Effector memory CD8-positive, alpha-beta T cell (primary cell): Measurements from ENCODE around the gene ODAPH.

ENCODE experiments used
- ATAC-seq: fragments of 150-1000 bp; cut with Tn5 transposase; replicated peaks from 2 replicates; pipeline ENCODE4 v1.10.0; 2021; ENCODE audit warnings: mild to moderate bottlenecking, moderate library complexity
- DNase-seq, 3 experiments: peaks; one replicate each; pipeline ENCODE4 v3.0.0; 2021
- H3K27ac Mint-ChIP-seq, 2 donors: one replicate each; pipeline ENCODE4 v1.8.0; 2022; ENCODE audit warnings: mild to moderate bottlenecking in 2 of 2, mixed read lengths in 2 of 2, moderate library complexity in 2 of 2
- H3K27me3 Mint-ChIP-seq, 2 donors: one replicate each; pipeline ENCODE4 v1.8.0; 2022; ENCODE audit warnings: mixed read lengths in 2 of 2
- H3K36me3 Mint-ChIP-seq: one replicate; pipeline ENCODE4 v1.8.0; 2022; ENCODE audit warnings: mild to moderate bottlenecking, moderate library complexity, mixed read lengths; ENCODE audit not compliant: insufficient read depth
- H3K4me1 Mint-ChIP-seq, 2 donors: one replicate each; pipeline ENCODE4 v1.8.0; 2022; ENCODE audit warnings: low read depth in 2 of 2, mixed read lengths in 2 of 2
- H3K4me3 Mint-ChIP-seq, 2 donors: one replicate each; pipeline ENCODE4 v1.8.0; 2022; ENCODE audit warnings: mild to moderate bottlenecking in 2 of 2, mixed read lengths in 2 of 2, moderate library complexity in 2 of 2
- H3K9me3 Mint-ChIP-seq, 2 donors: one replicate each; pipeline ENCODE4 v1.8.0; 2022; ENCODE audit warnings: mixed read lengths in 2 of 2

The ODAPH gene

GRCh38 chr4:75561789-75562188 lies 5.9 kb downstream of the ODAPH start:
- H3K9me3 Mint-ChIP-seq = no peaks in the 10 kb centered on the region
- H3K4me1 Mint-ChIP-seq = peaks cover 5 to 7% of the 10 kb centered on the region in 2 donors
- no peak overlapping the region for H3K4me3 Mint-ChIP-seq
- no peaks in the 10 kb centered on the region for H3K36me3 Mint-ChIP-seq
- H3K27me3 Mint-ChIP-seq = peaks cover 21% of the 10 kb centered on the region in 2 donors
- DNase-seq = no peak
- no peak overlapping the region for H3K27ac Mint-ChIP-seq
- no peak for ATAC-seq

DNA sequence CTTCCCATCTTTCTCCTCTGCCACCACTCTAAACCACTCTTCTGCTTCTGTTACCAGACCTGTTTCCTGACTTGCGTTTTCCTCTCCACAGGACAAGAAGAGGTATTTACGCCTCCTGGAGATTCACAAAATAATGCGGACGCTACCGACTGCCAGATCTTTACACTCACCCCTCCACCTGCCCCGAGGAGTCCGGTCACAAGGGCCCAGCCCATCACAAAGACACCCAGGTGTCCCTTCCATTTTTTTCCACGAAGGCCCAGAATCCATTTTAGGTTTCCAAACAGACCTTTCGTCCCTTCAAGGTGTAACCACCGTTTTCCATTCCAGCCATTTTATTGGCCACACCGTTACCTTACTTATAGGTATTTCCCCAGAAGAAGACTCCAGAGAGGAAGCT lies 8.2 kb downstream of the ODAPH start:
- no peaks in the 10 kb centered on the region for H3K36me3 Mint-ChIP-seq
- no peak overlapping the region for H3K4me3 Mint-ChIP-seq
- no peak overlapping the region for H3K27ac Mint-ChIP-seq
- DNase-seq (no peak), ATAC-seq (no peak)
- H3K9me3 Mint-ChIP-seq = no peaks in the 10 kb centered on the region
- H3K27me3 Mint-ChIP-seq = peaks cover 10 to 11% of the 10 kb centered on the region in 2 donors
- peaks cover 5 to 7% of the 10 kb centered on the region in 2 donors for H3K4me1 Mint-ChIP-seq

DNA sequence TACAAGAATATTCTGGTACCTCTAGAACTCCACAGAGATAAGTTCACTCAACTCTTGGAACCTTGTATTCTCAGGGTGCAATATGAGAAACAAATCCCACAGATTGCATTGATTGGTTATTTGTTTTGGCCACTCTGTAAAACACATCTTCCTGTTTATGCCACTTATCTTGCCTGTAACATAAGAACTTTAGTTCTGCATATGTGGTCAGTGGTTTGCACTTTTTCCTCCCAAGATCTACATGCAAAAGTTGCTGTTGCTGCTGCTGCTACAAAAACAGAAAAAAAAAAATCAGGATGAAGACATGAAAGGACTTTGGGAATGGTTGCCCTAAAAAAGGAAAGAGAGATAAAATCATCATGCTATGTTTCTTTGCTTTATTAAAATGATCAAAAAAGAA lies 9.6 kb downstream of the ODAPH start:
- H3K27ac Mint-ChIP-seq = peak overlapping the region in 1 of 2 donors; percentile 30

DNA sequence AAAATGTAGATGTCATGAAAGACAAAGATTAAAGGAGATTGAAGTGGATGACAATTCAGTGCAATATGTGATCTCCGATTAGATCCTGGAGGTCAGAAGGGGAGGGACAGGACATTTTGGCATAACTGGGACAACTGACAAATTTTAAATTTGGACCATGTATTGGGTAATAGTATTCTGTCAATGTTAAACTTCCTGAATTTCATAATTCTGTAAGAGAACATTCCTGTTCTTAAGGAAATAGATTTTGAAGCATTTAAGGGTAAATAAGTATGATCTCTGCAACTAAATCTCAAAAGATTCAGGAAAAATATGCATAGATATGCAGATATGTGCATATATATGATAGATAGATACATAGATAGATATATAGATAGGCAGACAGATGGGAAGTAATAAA lies 11.0 kb downstream of the ODAPH start:
- H3K27me3 Mint-ChIP-seq = peaks cover 3 to 11% of the 10 kb centered on the region in 2 donors
- no peak overlapping the region for H3K27ac Mint-ChIP-seq
- no peak overlapping the region for H3K4me3 Mint-ChIP-seq
- H3K9me3 Mint-ChIP-seq = no peaks in the 10 kb centered on the region
- no peaks in the 10 kb centered on the region for H3K36me3 Mint-ChIP-seq
- ATAC-seq = no peak
- no peak for DNase-seq
- H3K4me1 Mint-ChIP-seq = peaks cover 5 to 7% of the 10 kb centered on the region in 2 donors

More for the DNA sequence above, 9.6 kb downstream of the ODAPH start:
- peaks cover 5 to 7% of the 10 kb centered on the region in 2 donors for H3K4me1 Mint-ChIP-seq
- DNase-seq = no peak
- H3K27me3 Mint-ChIP-seq = peaks cover 6 to 11% of the 10 kb centered on the region in 2 donors
- H3K4me3 Mint-ChIP-seq = no peak overlapping the region
- no peaks in the 10 kb centered on the region for H3K36me3 Mint-ChIP-seq
- H3K9me3 Mint-ChIP-seq = no peaks in the 10 kb centered on the region
- no peak for ATAC-seq

DNA sequence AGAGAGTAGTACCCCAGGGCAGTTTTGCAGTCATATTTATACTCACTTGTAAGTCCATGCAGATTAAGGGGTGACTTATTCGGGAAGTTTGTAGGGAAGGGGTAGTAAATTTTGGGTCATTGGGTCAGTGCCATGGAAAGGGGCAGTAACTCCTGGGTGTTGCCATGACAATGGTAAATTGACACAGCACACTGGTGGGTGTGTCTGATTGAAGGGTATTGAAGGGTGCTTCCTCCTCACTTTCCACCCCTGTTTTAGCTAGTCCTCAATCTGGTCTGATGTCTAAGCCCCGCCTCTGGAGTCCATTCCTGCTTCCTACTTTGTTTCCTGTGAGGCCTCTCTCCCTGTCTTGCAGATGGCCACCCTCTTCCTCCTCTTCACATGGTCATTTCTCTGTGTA lies 11.9 kb downstream of the ODAPH start:
- ATAC-seq (no peak), DNase-seq (no peak)
- Mint-ChIP-seq H3K4me1 (peaks cover 5 to 7% of the 10 kb centered on the region in 2 donors), H3K27me3 (peaks cover 0 to 13% of the 10 kb centered on the region in 2 donors), H3K4me3 (no peak overlapping the region), H3K27ac (no peak overlapping the region), H3K9me3 (no peaks in the 10 kb centered on the region), H3K36me3 (no peaks in the 10 kb centered on the region)

- Mint-ChIP-seq H3K4me1 (no peaks in the 10 kb centered on the region), H3K27ac (no peak overlapping the region), H3K4me3 (no peak overlapping the region), H3K9me3 (no peaks in the 10 kb centered on the region), H3K27me3 (peaks cover 17% of the 10 kb centered on the region in 2 donors), H3K36me3 (no peaks in the 10 kb centered on the region)
- ATAC-seq = no peak
- no peak for DNase-seq
Measured at GRCh38 chr4:75584067-75584466, 28.2 kb downstream of the ODAPH start.

- Mint-ChIP-seq H3K9me3 (no peaks in the 10 kb centered on the region), H3K4me1 (no peaks in the 10 kb centered on the region), H3K4me3 (no peak overlapping the region), H3K27ac (no peak overlapping the region), H3K36me3 (no peaks in the 10 kb centered on the region), H3K27me3 (no peaks in the 10 kb centered on the region)
- DNase-seq (no peak), ATAC-seq (no peak)
Measured at GRCh38 chr4:75593393-75593792, 37.5 kb downstream of the ODAPH start.

- no peaks in the 10 kb centered on the region for H3K27me3 Mint-ChIP-seq
- peak overlapping the region in 1 of 2 donors; percentile 56 for H3K27ac Mint-ChIP-seq
- H3K36me3 Mint-ChIP-seq = no peaks in the 10 kb centered on the region
- DNase-seq (no peak), ATAC-seq (no peak)
- no peaks in the 10 kb centered on the region for H3K9me3 Mint-ChIP-seq
- H3K4me3 Mint-ChIP-seq = no peak overlapping the region
- no peaks in the 10 kb centered on the region for H3K4me1 Mint-ChIP-seq
Measured at GRCh38 chr4:75596061-75596460, 40.2 kb downstream of the ODAPH start.

- ATAC-seq = peak; percentile 42
- Mint-ChIP-seq H3K27ac (peak overlapping the region in 1 of 2 donors; percentile 69), H3K27me3 (no peaks in the 10 kb centered on the region), H3K36me3 (no peaks in the 10 kb centered on the region), H3K9me3 (no peaks in the 10 kb centered on the region), H3K4me1 (no peaks in the 10 kb centered on the region), H3K4me3 (no peak overlapping the region)
- no peak for DNase-seq
Measured at GRCh38 chr4:75598390-75598789, 42.5 kb downstream of the ODAPH start.

DNA sequence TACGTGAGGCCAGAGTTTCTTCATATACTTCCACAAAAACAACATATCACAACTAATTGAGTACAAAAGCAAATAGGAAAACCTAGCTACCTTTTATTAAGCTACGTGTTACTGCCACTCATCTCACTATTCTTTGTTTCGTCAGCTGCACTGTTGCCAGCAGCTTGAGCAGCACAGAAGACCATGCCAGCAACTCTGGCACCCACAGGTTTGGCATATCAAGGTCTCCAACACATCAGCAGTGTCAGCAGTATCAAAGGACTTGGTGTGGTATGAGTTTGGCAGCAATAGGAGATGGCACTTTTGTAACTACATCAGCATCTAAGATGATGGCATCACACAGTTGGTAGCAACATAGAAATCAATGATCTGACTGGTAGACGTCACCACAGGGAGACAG lies 43.8 kb downstream of the ODAPH start:
- Mint-ChIP-seq H3K9me3 (no peaks in the 10 kb centered on the region), H3K4me3 (no peak overlapping the region), H3K27ac (no peak overlapping the region), H3K27me3 (no peaks in the 10 kb centered on the region), H3K4me1 (no peaks in the 10 kb centered on the region), H3K36me3 (no peaks in the 10 kb centered on the region)
- no peak for ATAC-seq
- DNase-seq = no peak

DNA sequence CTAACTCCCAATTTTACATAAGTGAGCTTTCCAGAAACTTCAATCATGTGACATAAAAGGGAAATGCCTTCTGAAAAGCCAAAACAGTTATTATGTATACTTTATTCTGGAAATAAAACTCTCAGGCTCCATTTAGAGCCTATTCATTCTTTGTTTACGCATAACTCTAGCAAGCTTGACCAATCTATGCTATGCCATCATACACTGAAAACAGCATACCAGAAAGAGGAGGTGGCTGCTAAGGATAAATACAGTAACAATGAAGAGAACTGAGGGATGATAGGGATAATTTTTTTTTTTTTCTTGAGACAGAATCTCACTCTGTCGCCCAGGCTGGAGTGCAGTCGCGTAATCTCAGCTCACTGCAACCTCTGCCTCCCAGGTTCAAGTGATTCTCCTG lies 50.1 kb downstream of the ODAPH start:
- Mint-ChIP-seq H3K4me3 (no peak overlapping the region), H3K36me3 (no peaks in the 10 kb centered on the region), H3K9me3 (no peaks in the 10 kb centered on the region), H3K27me3 (no peaks in the 10 kb centered on the region), H3K27ac (no peak overlapping the region), H3K4me1 (no peaks in the 10 kb centered on the region)
- ATAC-seq (no peak), DNase-seq (no peak)

GRCh38 chr4:75612306-75612705 lies 56.4 kb downstream of the ODAPH start:
- no peak overlapping the region for H3K27ac Mint-ChIP-seq

More at GRCh38 chr4:75612306-75612705, 56.4 kb downstream of the ODAPH start:
- Mint-ChIP-seq H3K9me3 (no peaks in the 10 kb centered on the region), H3K4me3 (no peak overlapping the region), H3K27me3 (no peaks in the 10 kb centered on the region), H3K4me1 (no peaks in the 10 kb centered on the region), H3K36me3 (no peaks in the 10 kb centered on the region)
- ATAC-seq (no peak), DNase-seq (no peak)
